ENCODE data around the gene MGRN1.

DNA sequence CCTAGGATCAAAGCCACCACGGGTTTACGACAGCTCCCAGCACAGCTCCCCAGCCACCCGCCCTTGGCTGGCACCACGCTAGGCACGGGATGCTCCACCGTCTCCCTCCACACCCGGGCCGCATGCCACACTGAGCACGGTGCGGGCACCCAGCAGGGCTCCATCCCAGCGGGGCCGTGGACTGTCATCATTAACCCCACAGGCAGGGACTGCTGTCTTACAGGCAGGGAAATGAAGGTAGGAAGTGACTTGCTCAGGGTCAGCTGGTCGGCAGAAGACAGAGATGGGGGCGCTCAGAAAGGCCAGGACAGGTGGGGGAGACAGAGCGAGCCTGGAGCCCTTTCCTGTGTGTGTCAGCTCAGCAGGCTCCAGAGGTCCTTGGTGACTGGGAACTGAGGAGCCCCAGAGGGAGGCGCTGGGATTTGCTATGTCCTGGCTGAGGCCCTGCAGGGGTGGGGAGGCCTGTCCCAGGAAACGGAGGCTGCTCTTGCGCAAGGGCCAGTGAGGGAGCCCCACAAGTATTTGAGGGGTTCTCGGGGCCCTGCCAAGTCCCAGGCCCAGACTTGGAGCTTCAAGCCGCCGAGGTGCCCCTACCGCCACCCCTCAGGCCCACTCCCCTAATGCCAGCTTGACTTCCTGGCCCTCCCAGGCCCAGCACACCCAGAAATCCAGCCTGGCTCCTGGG, 13.1 kb upstream of the MGRN1 start:
- TF ChIP-seq EZH2 (IDR thresholded peaks at IDR 0.05; ENCODE audit: insufficient read depth, low read length): no peak
- TF ChIP-seq, protein P1, sequence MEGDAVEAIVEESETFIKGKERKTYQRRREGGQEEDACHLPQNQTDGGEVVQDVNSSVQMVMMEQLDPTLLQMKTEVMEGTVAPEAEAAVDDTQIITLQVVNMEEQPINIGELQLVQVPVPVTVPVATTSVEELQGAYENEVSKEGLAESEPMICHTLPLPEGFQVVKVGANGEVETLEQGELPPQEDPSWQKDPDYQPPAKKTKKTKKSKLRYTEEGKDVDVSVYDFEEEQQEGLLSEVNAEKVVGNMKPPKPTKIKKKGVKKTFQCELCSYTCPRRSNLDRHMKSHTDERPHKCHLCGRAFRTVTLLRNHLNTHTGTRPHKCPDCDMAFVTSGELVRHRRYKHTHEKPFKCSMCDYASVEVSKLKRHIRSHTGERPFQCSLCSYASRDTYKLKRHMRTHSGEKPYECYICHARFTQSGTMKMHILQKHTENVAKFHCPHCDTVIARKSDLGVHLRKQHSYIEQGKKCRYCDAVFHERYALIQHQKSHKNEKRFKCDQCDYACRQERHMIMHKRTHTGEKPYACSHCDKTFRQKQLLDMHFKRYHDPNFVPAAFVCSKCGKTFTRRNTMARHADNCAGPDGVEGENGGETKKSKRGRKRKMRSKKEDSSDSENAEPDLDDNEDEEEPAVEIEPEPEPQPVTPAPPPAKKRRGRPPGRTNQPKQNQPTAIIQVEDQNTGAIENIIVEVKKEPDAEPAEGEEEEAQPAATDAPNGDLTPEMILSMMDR (IDR thresholded peaks at IDR 0.05; ENCODE audit: insufficient read depth, low read depth, low read length): no peak

Measured in astrocyte (in vitro differentiated cells and primary cell).